ENCODE results near the gene SH3GL3. TPM values are rescaled to one million over a fixed set of nuclear protein-coding genes. Genes with fewer than 3 reads are reported as not detected.

Gene SH3GL3
- total RNA-seq, 1 donor from 2014 or later = not detected

- H3K36me3 Mint-ChIP-seq (ENCODE audit: low read depth) = no peaks in the 10 kb centered on the region
- no peak for DNase-seq (ENCODE audit: low spot score)
- peaks cover 16% of the 10 kb centered on the region for H3K9me3 Mint-ChIP-seq (ENCODE audit: low read depth)
- H3K27me3 Mint-ChIP-seq (ENCODE audit: low read depth) = peaks cover 11% of the 10 kb centered on the region
- no peak overlapping the region for H3K27ac Mint-ChIP-seq (ENCODE audit: unreplicated experiment)
- H3K4me3 Mint-ChIP-seq (ENCODE audit: unreplicated experiment) = no peak overlapping the region
- TF ChIP-seq CTCF (IDR thresholded peaks at IDR 0.05) = no peak
- peaks cover under 1% of the 10 kb centered on the region for H3K4me1 Mint-ChIP-seq (ENCODE audit: low read depth)
Observed at GRCh38 chr15:83472151-83472550, 25.0 kb downstream of the SH3GL3 start.

GRCh38 chr15:83472797-83473196 lies 25.7 kb downstream of the SH3GL3 start:
- peaks cover 3% of the 10 kb centered on the region for H3K4me1 Mint-ChIP-seq (ENCODE audit: low read depth)
- H3K36me3 Mint-ChIP-seq (ENCODE audit: low read depth) = no peaks in the 10 kb centered on the region
- H3K27me3 Mint-ChIP-seq (ENCODE audit: low read depth) = peaks cover 11% of the 10 kb centered on the region
- no peak for DNase-seq (ENCODE audit: low spot score)
- no peak overlapping the region for H3K4me3 Mint-ChIP-seq (ENCODE audit: unreplicated experiment)
- TF ChIP-seq CTCF (IDR thresholded peaks at IDR 0.05) = no peak
- H3K27ac Mint-ChIP-seq (ENCODE audit: unreplicated experiment) = no peak overlapping the region
- peaks cover 16% of the 10 kb centered on the region for H3K9me3 Mint-ChIP-seq (ENCODE audit: low read depth)

- peaks cover 4% of the 10 kb centered on the region for H3K27me3 Mint-ChIP-seq (ENCODE audit: low read depth)
- no peak for TF ChIP-seq CTCF (IDR thresholded peaks at IDR 0.05)
- peaks cover 11% of the 10 kb centered on the region for H3K9me3 Mint-ChIP-seq (ENCODE audit: low read depth)
- H3K4me3 Mint-ChIP-seq (ENCODE audit: unreplicated experiment) = no peak overlapping the region
- no peaks in the 10 kb centered on the region for H3K36me3 Mint-ChIP-seq (ENCODE audit: low read depth)
- no peak overlapping the region for H3K27ac Mint-ChIP-seq (ENCODE audit: unreplicated experiment)
- DNase-seq (ENCODE audit: low spot score) = no peak
- H3K4me1 Mint-ChIP-seq (ENCODE audit: low read depth) = peaks cover 3% of the 10 kb centered on the region
Observed at GRCh38 chr15:83474578-83474977, 27.4 kb downstream of the SH3GL3 start.

- H3K4me1 Mint-ChIP-seq (ENCODE audit: low read depth) = peaks cover 3% of the 10 kb centered on the region
- H3K36me3 Mint-ChIP-seq (ENCODE audit: low read depth) = no peaks in the 10 kb centered on the region
- H3K27me3 Mint-ChIP-seq (ENCODE audit: low read depth) = no peaks in the 10 kb centered on the region
- peaks cover 10% of the 10 kb centered on the region for H3K9me3 Mint-ChIP-seq (ENCODE audit: low read depth)
- no peak overlapping the region for H3K27ac Mint-ChIP-seq (ENCODE audit: unreplicated experiment)
- H3K4me3 Mint-ChIP-seq (ENCODE audit: unreplicated experiment) = no peak overlapping the region
- TF ChIP-seq CTCF (IDR thresholded peaks at IDR 0.05) = no peak
- DNase-seq (ENCODE audit: low spot score) = no peak
Observed at GRCh38 chr15:83475551-83475950, 28.4 kb downstream of the SH3GL3 start.

GRCh38 chr15:83476066-83476465 lies 28.9 kb downstream of the SH3GL3 start:
- Mint-ChIP-seq H3K9me3 (ENCODE audit: low read depth) (peaks cover 8% of the 10 kb centered on the region), H3K27ac (ENCODE audit: unreplicated experiment) (no peak overlapping the region), H3K4me1 (ENCODE audit: low read depth) (peaks cover 3% of the 10 kb centered on the region), H3K4me3 (ENCODE audit: unreplicated experiment) (no peak overlapping the region), H3K36me3 (ENCODE audit: low read depth) (no peaks in the 10 kb centered on the region), H3K27me3 (ENCODE audit: low read depth) (no peaks in the 10 kb centered on the region)
- TF ChIP-seq CTCF (IDR thresholded peaks at IDR 0.05) = no peak
- DNase-seq (ENCODE audit: low spot score) = no peak

Measured in chondrocyte (in vitro differentiated cells).